ENCODE measurements around the gene ATP1A4.

ATP1A4 gene

DNA sequence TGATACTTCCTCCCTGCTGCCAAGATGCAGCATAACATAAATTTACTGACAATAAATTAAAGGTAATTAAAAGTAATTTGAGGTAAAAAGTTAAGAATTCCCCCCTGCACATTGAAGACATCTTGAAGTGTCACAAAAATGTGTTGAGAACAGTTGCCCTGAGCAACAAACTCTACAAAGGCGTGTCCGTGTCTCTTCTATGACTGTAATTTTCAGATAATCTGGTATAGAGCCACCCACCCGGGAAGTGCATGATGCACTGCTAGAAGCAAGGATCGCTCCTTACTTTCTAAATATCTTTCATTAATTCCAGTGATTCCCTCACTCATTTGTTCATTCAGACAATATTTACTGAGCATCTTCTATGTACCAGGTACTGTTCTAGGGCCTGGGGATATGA lies 27.9 kb downstream of the ATP1A4 start:
- TF ChIP-seq ARNTL (CRISPR knock-in tag; IDR thresholded peaks at IDR 0.05; ENCODE audit: borderline replicate concordance, low read depth) (no peak), OSR1 (CRISPR knock-in tag; IDR thresholded peaks at IDR 0.05) (no peak), GLIS3 (CRISPR knock-in tag; IDR thresholded peaks at IDR 0.05) (no peak), ZC3H10 (CRISPR knock-in tag; IDR thresholded peaks at IDR 0.05) (no peak), ZNF8 (CRISPR knock-in tag; IDR thresholded peaks at IDR 0.05) (no peak), RARB (CRISPR knock-in tag; IDR thresholded peaks at IDR 0.05) (no peak), PPARA (CRISPR knock-in tag; IDR thresholded peaks at IDR 0.05; ENCODE audit: borderline replicate concordance) (no peak), TOX (CRISPR knock-in tag; IDR thresholded peaks at IDR 0.05; ENCODE audit: borderline replicate concordance) (no peak), SNAI2 (CRISPR knock-in tag; IDR thresholded peaks at IDR 0.05) (no peak), ISL1 (CRISPR knock-in tag; IDR thresholded peaks at IDR 0.05) (no peak), ZFP3 (CRISPR knock-in tag; IDR thresholded peaks at IDR 0.05) (no peak)
- TF ChIP-seq, protein P1, sequence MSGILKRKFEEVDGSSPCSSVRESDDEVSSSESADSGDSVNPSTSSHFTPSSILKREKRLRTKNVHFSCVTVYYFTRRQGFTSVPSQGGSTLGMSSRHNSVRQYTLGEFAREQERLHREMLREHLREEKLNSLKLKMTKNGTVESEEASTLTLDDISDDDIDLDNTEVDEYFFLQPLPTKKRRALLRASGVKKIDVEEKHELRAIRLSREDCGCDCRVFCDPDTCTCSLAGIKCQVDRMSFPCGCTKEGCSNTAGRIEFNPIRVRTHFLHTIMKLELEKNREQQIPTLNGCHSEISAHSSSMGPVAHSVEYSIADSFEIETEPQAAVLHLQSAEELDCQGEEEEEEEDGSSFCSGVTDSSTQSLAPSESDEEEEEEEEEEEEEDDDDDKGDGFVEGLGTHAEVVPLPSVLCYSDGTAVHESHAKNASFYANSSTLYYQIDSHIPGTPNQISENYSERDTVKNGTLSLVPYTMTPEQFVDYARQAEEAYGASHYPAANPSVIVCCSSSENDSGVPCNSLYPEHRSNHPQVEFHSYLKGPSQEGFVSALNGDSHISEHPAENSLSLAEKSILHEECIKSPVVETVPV (CRISPR knock-in tag; IDR thresholded peaks at IDR 0.05) = no peak
- TF ChIP-seq, protein P2, sequence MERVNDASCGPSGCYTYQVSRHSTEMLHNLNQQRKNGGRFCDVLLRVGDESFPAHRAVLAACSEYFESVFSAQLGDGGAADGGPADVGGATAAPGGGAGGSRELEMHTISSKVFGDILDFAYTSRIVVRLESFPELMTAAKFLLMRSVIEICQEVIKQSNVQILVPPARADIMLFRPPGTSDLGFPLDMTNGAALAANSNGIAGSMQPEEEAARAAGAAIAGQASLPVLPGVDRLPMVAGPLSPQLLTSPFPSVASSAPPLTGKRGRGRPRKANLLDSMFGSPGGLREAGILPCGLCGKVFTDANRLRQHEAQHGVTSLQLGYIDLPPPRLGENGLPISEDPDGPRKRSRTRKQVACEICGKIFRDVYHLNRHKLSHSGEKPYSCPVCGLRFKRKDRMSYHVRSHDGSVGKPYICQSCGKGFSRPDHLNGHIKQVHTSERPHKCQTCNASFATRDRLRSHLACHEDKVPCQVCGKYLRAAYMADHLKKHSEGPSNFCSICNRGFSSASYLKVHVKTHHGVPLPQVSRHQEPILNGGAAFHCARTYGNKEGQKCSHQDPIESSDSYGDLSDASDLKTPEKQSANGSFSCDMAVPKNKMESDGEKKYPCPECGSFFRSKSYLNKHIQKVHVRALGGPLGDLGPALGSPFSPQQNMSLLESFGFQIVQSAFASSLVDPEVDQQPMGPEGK (CRISPR knock-in tag; IDR thresholded peaks at IDR 0.05; ENCODE audit: borderline replicate concordance) = no peak
- ATAC-seq = no peak

DNA sequence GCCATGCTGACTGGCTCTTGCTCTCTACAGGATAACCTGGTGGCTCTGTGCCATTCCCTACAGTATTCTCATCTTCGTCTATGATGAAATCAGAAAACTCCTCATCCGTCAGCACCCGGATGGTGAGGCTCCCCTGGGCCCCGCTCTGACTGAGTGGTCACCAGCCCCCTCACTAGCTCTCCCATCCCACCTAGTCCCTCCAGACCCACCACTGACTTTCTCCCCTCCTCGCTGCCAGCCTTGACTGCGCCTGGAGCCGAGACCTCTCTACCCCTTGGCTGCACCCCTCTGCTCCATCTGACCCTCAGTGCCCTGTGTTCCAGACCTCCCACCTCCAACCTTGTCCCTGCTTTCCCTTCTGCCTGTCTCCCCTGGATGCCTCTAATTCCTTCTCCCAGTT lies 34.8 kb downstream of the ATP1A4 start:
- no peak for ATAC-seq
- TF ChIP-seq SNAI2 (CRISPR knock-in tag; IDR thresholded peaks at IDR 0.05) (no peak), CSDC2 (CRISPR knock-in tag; IDR thresholded peaks at IDR 0.05) (no peak), ARNTL (CRISPR knock-in tag; IDR thresholded peaks at IDR 0.05; ENCODE audit: borderline replicate concordance, low read depth) (no peak), GLIS3 (CRISPR knock-in tag; IDR thresholded peaks at IDR 0.05) (no peak), ZNF8 (CRISPR knock-in tag; IDR thresholded peaks at IDR 0.05) (no peak), ZNF70 (CRISPR knock-in tag; IDR thresholded peaks at IDR 0.05) (no peak), ISL1 (CRISPR knock-in tag; IDR thresholded peaks at IDR 0.05) (no peak), PPARA (CRISPR knock-in tag; IDR thresholded peaks at IDR 0.05; ENCODE audit: borderline replicate concordance) (no peak)
- TF ChIP-seq, protein P3, sequence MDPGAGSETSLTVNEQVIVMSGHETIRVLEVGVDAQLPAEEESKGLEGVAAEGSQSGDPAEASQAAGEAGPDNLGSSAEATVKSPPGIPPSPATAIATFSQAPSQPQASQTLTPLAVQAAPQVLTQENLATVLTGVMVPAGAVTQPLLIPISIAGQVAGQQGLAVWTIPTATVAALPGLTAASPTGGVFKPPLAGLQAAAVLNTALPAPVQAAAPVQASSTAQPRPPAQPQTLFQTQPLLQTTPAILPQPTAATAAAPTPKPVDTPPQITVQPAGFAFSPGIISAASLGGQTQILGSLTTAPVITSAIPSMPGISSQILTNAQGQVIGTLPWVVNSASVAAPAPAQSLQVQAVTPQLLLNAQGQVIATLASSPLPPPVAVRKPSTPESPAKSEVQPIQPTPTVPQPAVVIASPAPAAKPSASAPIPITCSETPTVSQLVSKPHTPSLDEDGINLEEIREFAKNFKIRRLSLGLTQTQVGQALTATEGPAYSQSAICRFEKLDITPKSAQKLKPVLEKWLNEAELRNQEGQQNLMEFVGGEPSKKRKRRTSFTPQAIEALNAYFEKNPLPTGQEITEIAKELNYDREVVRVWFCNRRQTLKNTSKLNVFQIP (CRISPR knock-in tag; IDR thresholded peaks at IDR 0.05; ENCODE audit: borderline replicate concordance, low read depth) = no peak
- TF ChIP-seq, protein P4, sequence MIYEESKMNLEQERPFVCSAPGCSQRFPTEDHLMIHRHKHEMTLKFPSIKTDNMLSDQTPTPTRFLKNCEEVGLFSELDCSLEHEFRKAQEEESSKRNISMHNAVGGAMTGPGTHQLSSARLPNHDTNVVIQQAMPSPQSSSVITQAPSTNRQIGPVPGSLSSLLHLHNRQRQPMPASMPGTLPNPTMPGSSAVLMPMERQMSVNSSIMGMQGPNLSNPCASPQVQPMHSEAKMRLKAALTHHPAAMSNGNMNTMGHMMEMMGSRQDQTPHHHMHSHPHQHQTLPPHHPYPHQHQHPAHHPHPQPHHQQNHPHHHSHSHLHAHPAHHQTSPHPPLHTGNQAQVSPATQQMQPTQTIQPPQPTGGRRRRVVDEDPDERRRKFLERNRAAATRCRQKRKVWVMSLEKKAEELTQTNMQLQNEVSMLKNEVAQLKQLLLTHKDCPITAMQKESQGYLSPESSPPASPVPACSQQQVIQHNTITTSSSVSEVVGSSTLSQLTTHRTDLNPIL (CRISPR knock-in tag; IDR thresholded peaks at IDR 0.05; ENCODE audit: low read depth) = no peak

DNA sequence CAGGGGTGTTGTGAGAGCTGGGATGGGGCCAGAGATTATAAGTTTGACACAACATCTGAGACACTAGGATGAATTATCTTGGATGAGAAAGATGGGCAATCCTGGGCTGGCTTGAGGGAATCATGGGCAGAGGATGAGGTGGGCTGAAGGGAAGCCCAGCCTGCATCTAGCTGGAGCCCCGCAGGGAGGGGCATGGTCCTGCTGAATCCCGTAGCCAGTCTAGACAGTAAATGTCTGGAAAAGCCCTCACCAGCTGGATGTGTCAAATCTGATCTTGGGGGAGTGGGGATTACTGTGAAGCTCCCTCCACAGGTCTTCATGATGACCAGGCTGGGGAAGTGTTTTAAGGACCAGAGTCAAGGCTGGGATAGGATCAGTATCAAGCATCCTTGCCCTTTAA lies 35.3 kb downstream of the ATP1A4 start:
- TF ChIP-seq ZNF70 (CRISPR knock-in tag; IDR thresholded peaks at IDR 0.05) = no peak
- TF ChIP-seq, protein P1 (CRISPR knock-in tag; IDR thresholded peaks at IDR 0.05) = no peak
- TF ChIP-seq, protein P2 (CRISPR knock-in tag; IDR thresholded peaks at IDR 0.05; ENCODE audit: borderline replicate concordance) = no peak
- no peak for TF ChIP-seq ISL1 (CRISPR knock-in tag; IDR thresholded peaks at IDR 0.05)
- TF ChIP-seq, protein P4 (CRISPR knock-in tag; IDR thresholded peaks at IDR 0.05; ENCODE audit: low read depth) = no peak
- no peak for TF ChIP-seq BACH2 (CRISPR knock-in tag; IDR thresholded peaks at IDR 0.05; ENCODE audit: borderline replicate concordance)
- TF ChIP-seq ZNF565 (CRISPR knock-in tag; conservative IDR thresholded peaks at IDR 0.05; ENCODE audit: low read depth) = no peak

More for the DNA sequence above, 35.3 kb downstream of the ATP1A4 start:
- ATAC-seq = no peak

Data from SK-N-SH treated with all-trans-retinoic acid at 6 μM for 48 hours (cell line).